ENCODE measurements around the gene NOD1.
"Not testable (repeated sequence)": the region's sequence is repeated elsewhere in the genome, so short reads cannot be mapped to it uniquely, and the experiment has no call there.

GRCh38 chr7:30420080-30420479 lies 58.5 kb downstream of the NOD1 start:
- TF ChIP-seq POLR2A (IDR thresholded peaks at IDR 0.05): not testable (repeated sequence)
- TF ChIP-seq, protein P1, sequence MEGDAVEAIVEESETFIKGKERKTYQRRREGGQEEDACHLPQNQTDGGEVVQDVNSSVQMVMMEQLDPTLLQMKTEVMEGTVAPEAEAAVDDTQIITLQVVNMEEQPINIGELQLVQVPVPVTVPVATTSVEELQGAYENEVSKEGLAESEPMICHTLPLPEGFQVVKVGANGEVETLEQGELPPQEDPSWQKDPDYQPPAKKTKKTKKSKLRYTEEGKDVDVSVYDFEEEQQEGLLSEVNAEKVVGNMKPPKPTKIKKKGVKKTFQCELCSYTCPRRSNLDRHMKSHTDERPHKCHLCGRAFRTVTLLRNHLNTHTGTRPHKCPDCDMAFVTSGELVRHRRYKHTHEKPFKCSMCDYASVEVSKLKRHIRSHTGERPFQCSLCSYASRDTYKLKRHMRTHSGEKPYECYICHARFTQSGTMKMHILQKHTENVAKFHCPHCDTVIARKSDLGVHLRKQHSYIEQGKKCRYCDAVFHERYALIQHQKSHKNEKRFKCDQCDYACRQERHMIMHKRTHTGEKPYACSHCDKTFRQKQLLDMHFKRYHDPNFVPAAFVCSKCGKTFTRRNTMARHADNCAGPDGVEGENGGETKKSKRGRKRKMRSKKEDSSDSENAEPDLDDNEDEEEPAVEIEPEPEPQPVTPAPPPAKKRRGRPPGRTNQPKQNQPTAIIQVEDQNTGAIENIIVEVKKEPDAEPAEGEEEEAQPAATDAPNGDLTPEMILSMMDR (IDR thresholded peaks at IDR 0.05): not testable (repeated sequence)

Data from prostate gland (tissue), 2 donors.